Stimulated activated memory B cell treated with anti-CD40 and anti-IgM and Interleukin-4, amounts not matched to agents 10 μg/mL and 1 μg/mL and 100 μg/mL, for 72 hours (primary cell): ENCODE measurements around the gene PRKCA.

Experiments used
- ATAC-seq: fragments of 150-1000 bp; cut with Tn5 transposase; 2 replicates; pipeline ENCODE4 v1.10.0; 2021
- H3K27ac Mint-ChIP-seq: one replicate; pipeline ENCODE4 v1.8.0; 2022; ENCODE audit warnings: mild to moderate bottlenecking, mixed read lengths
- H3K27me3 Mint-ChIP-seq: one replicate; pipeline ENCODE4 v1.8.0; 2022; ENCODE audit warnings: mixed read lengths
- H3K36me3 Mint-ChIP-seq: one replicate; pipeline ENCODE4 v1.8.0; 2022; ENCODE audit warnings: mixed read lengths
- H3K4me1 Mint-ChIP-seq: one replicate; pipeline ENCODE4 v1.8.0; 2022; ENCODE audit warnings: mixed read lengths
- H3K4me3 Mint-ChIP-seq: one replicate; pipeline ENCODE4 v1.8.0; 2022; ENCODE audit warnings: mild to moderate bottlenecking, moderate library complexity, mixed read lengths
- H3K9me3 Mint-ChIP-seq: one replicate; pipeline ENCODE4 v1.8.0; 2022; ENCODE audit warnings: mixed read lengths

The PRKCA gene

DNA sequence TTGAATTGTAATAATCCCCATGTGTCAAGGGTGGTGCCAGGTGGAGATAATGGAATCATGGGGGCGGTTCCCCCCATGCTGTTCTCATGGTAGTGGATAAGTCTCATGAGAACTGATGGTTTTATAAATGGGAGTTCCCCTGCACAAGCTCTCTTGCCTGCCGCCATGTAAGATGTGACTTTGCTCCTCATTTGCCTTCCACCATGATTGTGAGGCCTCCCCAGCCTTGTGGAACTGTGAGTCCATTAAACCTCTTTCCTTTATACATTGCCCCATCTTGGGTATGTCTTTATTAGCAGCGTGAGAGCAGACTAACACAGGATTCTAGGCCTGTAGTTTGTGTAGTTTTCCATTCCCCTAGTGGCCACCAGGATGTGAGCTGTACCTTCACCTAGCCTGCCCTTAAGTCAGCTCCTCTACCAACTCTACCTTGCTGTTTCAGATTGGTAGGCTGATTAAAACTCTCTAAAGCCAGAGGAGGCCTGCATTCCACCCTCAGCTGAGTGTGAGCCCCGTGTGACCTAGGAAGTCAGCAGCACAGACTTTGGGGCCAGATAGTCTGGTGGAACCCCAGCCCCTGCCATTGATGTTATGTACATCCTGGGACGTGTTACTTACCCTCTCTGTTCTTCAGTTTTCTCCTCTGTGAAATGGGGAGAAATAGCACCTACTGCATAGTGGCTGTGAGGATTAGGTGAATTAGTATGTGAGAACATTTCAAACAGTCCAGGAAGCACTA is 280.1 kb downstream of the PRKCA start:
- Mint-ChIP-seq H3K36me3 (no peaks in the 10 kb centered on the region), H3K27me3 (no peaks in the 10 kb centered on the region), H3K4me1 (no peaks in the 10 kb centered on the region), H3K27ac (no peak overlapping the region), H3K4me3 (no peak overlapping the region), H3K9me3 (peaks cover 6% of the 10 kb centered on the region)
- ATAC-seq = no peak

GRCh38 chr17:66583112-66583748 is 280.8 kb downstream of the PRKCA start:
- Mint-ChIP-seq H3K4me1 (no peaks in the 10 kb centered on the region), H3K27me3 (no peaks in the 10 kb centered on the region), H3K4me3 (no peak overlapping the region), H3K27ac (no peak overlapping the region), H3K36me3 (no peaks in the 10 kb centered on the region), H3K9me3 (peaks cover 6% of the 10 kb centered on the region)
- no peak for ATAC-seq

DNA sequence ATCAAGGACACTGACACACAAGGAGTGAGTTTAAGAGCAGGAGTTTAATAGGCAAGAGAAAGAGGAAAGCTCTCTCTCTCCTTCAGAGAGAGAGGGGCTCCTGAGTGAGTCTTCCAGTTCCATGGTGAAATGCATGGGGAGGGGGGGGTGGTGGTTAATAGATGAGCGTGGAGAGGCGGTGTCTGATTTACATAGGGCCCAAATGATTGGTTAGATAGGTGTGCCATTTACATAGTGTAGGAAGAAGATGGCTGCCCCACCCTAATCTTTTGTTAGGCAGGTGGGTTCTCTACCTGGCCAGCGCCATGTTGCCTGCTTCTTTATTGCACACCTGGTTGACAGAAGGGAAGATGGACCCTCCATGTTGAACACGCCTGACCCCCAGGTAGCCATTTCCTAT is 282.5 kb downstream of the PRKCA start:
- no peaks in the 10 kb centered on the region for H3K27me3 Mint-ChIP-seq
- no peak for ATAC-seq
- H3K4me3 Mint-ChIP-seq = no peak overlapping the region
- peaks cover 6% of the 10 kb centered on the region for H3K9me3 Mint-ChIP-seq
- no peaks in the 10 kb centered on the region for H3K36me3 Mint-ChIP-seq
- H3K27ac Mint-ChIP-seq = no peak overlapping the region
- H3K4me1 Mint-ChIP-seq = no peaks in the 10 kb centered on the region

- ATAC-seq = no peak
- H3K9me3 Mint-ChIP-seq = peaks cover 6% of the 10 kb centered on the region
- H3K27ac Mint-ChIP-seq = no peak overlapping the region
- no peak overlapping the region for H3K4me3 Mint-ChIP-seq
- H3K27me3 Mint-ChIP-seq = no peaks in the 10 kb centered on the region
- H3K36me3 Mint-ChIP-seq = no peaks in the 10 kb centered on the region
- no peaks in the 10 kb centered on the region for H3K4me1 Mint-ChIP-seq
Observed at GRCh38 chr17:66585472-66585871, 283.1 kb downstream of the PRKCA start.

GRCh38 chr17:66589892-66590291 is 287.5 kb downstream of the PRKCA start:
- Mint-ChIP-seq H3K27ac (no peak overlapping the region), H3K9me3 (peaks cover 3% of the 10 kb centered on the region), H3K4me1 (no peaks in the 10 kb centered on the region), H3K36me3 (no peaks in the 10 kb centered on the region), H3K27me3 (no peaks in the 10 kb centered on the region), H3K4me3 (no peak overlapping the region)
- ATAC-seq = no peak

DNA sequence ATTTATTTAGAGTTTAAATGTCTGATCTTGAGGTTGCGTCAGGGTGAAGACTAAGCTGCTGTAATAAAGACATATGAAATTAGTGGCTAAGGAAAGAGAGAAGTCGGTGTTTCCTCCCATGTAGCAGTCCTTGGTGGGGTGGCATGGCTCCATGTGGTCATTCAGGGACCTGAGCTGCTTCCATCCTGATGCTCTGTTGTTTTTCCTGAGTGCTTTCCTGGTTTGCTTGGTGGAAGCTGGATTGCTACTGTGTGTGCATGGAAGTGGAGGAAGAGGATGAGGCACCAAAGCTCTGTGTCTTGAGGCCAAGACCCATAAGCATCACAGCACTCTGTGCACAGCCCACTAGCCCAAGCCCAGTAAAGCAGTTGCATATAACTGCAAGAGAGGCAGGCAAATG is 290.7 kb downstream of the PRKCA start:
- no peak overlapping the region for H3K27ac Mint-ChIP-seq
- H3K36me3 Mint-ChIP-seq = no peaks in the 10 kb centered on the region
- H3K4me3 Mint-ChIP-seq = no peak overlapping the region
- peaks cover 3% of the 10 kb centered on the region for H3K9me3 Mint-ChIP-seq
- no peak for ATAC-seq
- H3K4me1 Mint-ChIP-seq = no peaks in the 10 kb centered on the region
- no peaks in the 10 kb centered on the region for H3K27me3 Mint-ChIP-seq

DNA sequence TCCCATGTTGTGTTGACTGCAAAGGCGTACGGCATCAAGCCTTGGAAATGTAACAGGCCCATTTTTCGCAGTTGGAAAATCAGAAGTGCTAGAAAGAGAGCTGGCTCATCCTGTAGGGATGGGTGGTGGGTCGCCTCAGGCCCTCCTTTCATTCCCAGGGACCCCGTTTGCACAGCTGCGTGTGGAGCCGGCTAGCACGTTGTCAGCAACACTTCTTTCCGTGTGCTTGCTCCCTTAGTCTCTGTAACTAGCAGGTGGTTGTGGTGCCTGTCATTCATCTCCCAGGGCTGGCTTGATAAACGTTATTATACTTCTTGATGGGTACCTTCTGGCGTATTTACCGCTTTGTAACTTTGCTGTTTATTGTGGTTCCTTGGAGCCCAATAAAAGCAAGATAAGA is 293.5 kb downstream of the PRKCA start:
- H3K36me3 Mint-ChIP-seq = no peaks in the 10 kb centered on the region
- no peak for ATAC-seq
- H3K4me3 Mint-ChIP-seq = no peak overlapping the region
- H3K9me3 Mint-ChIP-seq = peaks cover 3% of the 10 kb centered on the region
- H3K27ac Mint-ChIP-seq = no peak overlapping the region
- H3K27me3 Mint-ChIP-seq = no peaks in the 10 kb centered on the region
- H3K4me1 Mint-ChIP-seq = no peaks in the 10 kb centered on the region

- no peaks in the 10 kb centered on the region for H3K27me3 Mint-ChIP-seq
- ATAC-seq = no peak
- H3K9me3 Mint-ChIP-seq = no peaks in the 10 kb centered on the region
- H3K27ac Mint-ChIP-seq = no peak overlapping the region
- H3K4me3 Mint-ChIP-seq = no peak overlapping the region
- H3K36me3 Mint-ChIP-seq = no peaks in the 10 kb centered on the region
- no peaks in the 10 kb centered on the region for H3K4me1 Mint-ChIP-seq
Observed at GRCh38 chr17:66602659-66603384, 300.4 kb downstream of the PRKCA start.

DNA sequence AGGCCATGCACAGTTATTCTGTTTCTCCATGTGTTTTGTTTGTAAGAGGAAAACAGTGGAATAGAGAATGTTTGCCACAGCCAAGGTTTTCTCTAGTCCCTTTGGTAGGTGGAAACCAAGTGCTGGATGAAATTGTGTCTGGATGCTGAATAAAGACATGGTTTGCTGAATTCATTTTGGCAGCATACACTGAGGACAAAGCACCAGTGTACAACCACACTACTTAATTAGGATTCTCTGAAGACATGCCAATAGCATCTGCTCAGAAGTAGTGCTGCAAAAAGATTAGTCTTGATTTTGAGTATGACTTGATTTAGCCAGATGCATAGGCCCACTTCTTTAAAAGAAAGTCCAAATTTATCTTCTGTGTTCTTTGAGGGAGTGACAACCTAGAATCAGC is 302.0 kb downstream of the PRKCA start:
- Mint-ChIP-seq H3K9me3 (peaks cover 3% of the 10 kb centered on the region), H3K27me3 (no peaks in the 10 kb centered on the region), H3K4me1 (no peaks in the 10 kb centered on the region), H3K4me3 (no peak overlapping the region), H3K36me3 (no peaks in the 10 kb centered on the region), H3K27ac (no peak overlapping the region)
- ATAC-seq = no peak

DNA sequence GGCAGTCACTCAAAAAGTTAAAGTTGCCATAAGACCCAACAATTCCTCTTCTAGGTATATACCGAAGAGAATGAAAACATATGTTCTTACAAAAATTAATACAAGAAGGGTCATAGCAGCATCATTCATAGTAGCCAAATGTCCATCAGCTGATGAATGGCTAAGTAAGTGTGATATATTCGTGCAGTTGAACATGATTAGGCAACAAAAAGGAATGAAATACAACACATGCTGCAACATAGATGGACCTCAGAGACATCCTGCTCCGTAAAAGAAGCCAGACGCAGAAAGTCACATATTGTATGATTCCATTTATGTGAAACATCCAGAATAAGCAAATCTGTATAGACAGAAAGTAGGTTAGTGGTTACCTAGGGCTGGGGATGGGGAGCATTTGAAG is 303.1 kb downstream of the PRKCA start:
- H3K36me3 Mint-ChIP-seq = no peaks in the 10 kb centered on the region
- H3K4me3 Mint-ChIP-seq = no peak overlapping the region
- no peaks in the 10 kb centered on the region for H3K27me3 Mint-ChIP-seq
- peaks cover 8% of the 10 kb centered on the region for H3K9me3 Mint-ChIP-seq
- H3K4me1 Mint-ChIP-seq = no peaks in the 10 kb centered on the region
- no peak for ATAC-seq
- no peak overlapping the region for H3K27ac Mint-ChIP-seq

- no peak for ATAC-seq
- H3K4me3 Mint-ChIP-seq = no peak overlapping the region
- H3K36me3 Mint-ChIP-seq = no peaks in the 10 kb centered on the region
- peaks cover 14% of the 10 kb centered on the region for H3K9me3 Mint-ChIP-seq
- peaks cover 8% of the 10 kb centered on the region for H3K27me3 Mint-ChIP-seq
- no peaks in the 10 kb centered on the region for H3K4me1 Mint-ChIP-seq
- H3K27ac Mint-ChIP-seq = no peak overlapping the region
Observed at GRCh38 chr17:66610361-66611133, 308.1 kb downstream of the PRKCA start.

DNA sequence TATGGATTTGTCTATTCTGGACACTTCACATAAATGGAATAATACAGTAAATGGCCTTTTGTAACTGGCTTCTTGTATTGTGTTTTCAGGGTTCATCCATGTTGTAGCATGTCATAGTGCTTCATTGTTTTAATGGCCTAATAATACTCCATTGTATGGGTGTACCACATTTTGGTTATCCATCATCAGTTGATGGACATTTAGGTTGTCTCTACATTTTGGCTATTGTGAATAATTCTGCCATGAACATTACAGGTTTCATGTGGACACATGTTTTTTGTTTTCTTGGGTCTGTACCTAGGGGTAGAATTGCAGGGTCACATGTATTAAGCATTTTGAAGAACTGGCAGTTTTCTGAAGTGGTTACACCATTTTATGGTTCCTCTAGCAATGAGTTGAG is 309.0 kb downstream of the PRKCA start:
- no peak overlapping the region for H3K27ac Mint-ChIP-seq
- no peak for ATAC-seq
- H3K27me3 Mint-ChIP-seq = peaks cover 11% of the 10 kb centered on the region
- H3K9me3 Mint-ChIP-seq = peaks cover 14% of the 10 kb centered on the region
- H3K4me3 Mint-ChIP-seq = no peak overlapping the region
- no peaks in the 10 kb centered on the region for H3K36me3 Mint-ChIP-seq
- no peaks in the 10 kb centered on the region for H3K4me1 Mint-ChIP-seq

GRCh38 chr17:66612993-66613392 is 310.6 kb downstream of the PRKCA start:
- H3K4me1 Mint-ChIP-seq = no peaks in the 10 kb centered on the region

GRCh38 chr17:66614469-66614868 is 312.1 kb downstream of the PRKCA start:
- Mint-ChIP-seq H3K9me3 (peaks cover 10% of the 10 kb centered on the region), H3K36me3 (no peaks in the 10 kb centered on the region), H3K27ac (no peak overlapping the region), H3K4me1 (no peaks in the 10 kb centered on the region), H3K27me3 (peaks cover 15% of the 10 kb centered on the region), H3K4me3 (no peak overlapping the region)
- no peak for ATAC-seq

More at GRCh38 chr17:66612993-66613392, 310.6 kb downstream of the PRKCA start:
- peaks cover 14% of the 10 kb centered on the region for H3K9me3 Mint-ChIP-seq
- H3K36me3 Mint-ChIP-seq = no peaks in the 10 kb centered on the region
- H3K27me3 Mint-ChIP-seq = peaks cover 15% of the 10 kb centered on the region
- no peak for ATAC-seq
- no peak overlapping the region for H3K4me3 Mint-ChIP-seq
- no peak overlapping the region for H3K27ac Mint-ChIP-seq

DNA sequence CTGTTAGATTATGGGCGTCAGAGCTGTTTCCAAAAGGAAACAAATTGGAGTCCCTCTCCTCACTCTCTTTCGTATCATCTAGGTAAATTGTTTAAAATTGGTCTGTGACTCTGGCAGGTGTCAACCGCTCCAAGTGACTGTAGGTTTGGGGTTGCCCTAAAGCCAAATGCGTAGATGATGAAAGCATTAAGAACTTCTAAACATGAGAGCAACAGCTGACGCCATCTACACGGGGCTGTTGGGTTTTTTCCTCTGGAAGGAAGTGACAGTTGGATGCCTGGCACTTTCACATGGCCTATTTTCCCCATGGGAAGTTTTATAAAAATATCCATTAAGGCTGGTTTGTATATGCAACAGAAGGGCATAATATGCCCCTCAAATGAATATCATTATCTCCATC is 316.8 kb downstream of the PRKCA start:
- Mint-ChIP-seq H3K4me3 (no peak overlapping the region), H3K27me3 (peaks cover 9% of the 10 kb centered on the region), H3K9me3 (no peaks in the 10 kb centered on the region), H3K4me1 (no peaks in the 10 kb centered on the region), H3K36me3 (no peaks in the 10 kb centered on the region), H3K27ac (no peak overlapping the region)
- ATAC-seq = no peak
